ENCODE data around the gene RESF1. TPM values are rescaled to one million over a fixed set of nuclear protein-coding genes. Genes with fewer than 3 reads are reported as not detected.
A peak's percentile ranks its signal among the peaks of the same experiment; 100 is the strongest.

RESF1 gene
- polyA plus RNA-seq, 4 donors: 34.6 to 134 (median 89.5) TPM

DNA sequence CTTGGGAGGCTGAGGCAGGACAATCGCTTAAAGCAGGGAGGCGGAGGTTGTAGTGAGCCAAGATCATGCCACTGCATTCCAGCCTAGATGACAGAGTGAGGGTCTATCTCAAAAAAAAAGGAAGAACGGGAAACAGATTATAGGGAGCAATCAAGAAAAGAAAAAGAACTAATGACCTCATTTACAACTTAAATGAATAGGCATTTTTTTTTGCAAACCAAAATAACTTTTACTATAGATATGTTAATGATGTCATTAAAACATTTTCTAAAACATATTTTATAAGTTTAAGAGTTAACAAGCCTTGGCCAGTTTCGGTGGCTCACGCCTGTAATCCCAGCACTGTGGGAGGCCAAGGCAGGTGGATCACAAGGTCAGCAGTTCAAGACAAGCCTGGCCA lies 6.8 kb upstream of the RESF1 start:
- H3K27ac ChIP-seq (ENCODE audit: low read depth in 1 of 3, low read length in 2 of 3): no peak overlapping the region
- no peak overlapping the region for H3K4me3 ChIP-seq (ENCODE audit: low read depth in 1 of 3, low read length in 3 of 3)
- H3K4me1 ChIP-seq (ENCODE audit: control insufficient read depth in 3 of 3, insufficient read depth in 2 of 3, low read depth in 1 of 3, low read length in 2 of 3): no peaks in the 10 kb centered on the region
- DNase-seq (no peak), FAIRE-seq (no peak)
- peaks cover 0 to 3% (median 0%) of the 10 kb centered on the region in 3 donors for H3K36me3 ChIP-seq (ENCODE audit: control insufficient read depth in 3 of 3, insufficient read depth in 2 of 3, low read depth in 1 of 3, low read length in 3 of 3)
- peaks cover 0 to 27% of the 10 kb centered on the region in 2 donors for H3K9me3 ChIP-seq (ENCODE audit: control insufficient read depth in 2 of 2, insufficient read depth in 1 of 2, low read depth in 1 of 2, low read length in 1 of 2)
- no peaks in the 10 kb centered on the region for H3K27me3 ChIP-seq (ENCODE audit: control insufficient read depth in 3 of 3, insufficient read depth in 3 of 3, low read length in 3 of 3)
- 97% methylated on average over 5 of the region's 5 CpGs for WGBS, 3 donors

DNA sequence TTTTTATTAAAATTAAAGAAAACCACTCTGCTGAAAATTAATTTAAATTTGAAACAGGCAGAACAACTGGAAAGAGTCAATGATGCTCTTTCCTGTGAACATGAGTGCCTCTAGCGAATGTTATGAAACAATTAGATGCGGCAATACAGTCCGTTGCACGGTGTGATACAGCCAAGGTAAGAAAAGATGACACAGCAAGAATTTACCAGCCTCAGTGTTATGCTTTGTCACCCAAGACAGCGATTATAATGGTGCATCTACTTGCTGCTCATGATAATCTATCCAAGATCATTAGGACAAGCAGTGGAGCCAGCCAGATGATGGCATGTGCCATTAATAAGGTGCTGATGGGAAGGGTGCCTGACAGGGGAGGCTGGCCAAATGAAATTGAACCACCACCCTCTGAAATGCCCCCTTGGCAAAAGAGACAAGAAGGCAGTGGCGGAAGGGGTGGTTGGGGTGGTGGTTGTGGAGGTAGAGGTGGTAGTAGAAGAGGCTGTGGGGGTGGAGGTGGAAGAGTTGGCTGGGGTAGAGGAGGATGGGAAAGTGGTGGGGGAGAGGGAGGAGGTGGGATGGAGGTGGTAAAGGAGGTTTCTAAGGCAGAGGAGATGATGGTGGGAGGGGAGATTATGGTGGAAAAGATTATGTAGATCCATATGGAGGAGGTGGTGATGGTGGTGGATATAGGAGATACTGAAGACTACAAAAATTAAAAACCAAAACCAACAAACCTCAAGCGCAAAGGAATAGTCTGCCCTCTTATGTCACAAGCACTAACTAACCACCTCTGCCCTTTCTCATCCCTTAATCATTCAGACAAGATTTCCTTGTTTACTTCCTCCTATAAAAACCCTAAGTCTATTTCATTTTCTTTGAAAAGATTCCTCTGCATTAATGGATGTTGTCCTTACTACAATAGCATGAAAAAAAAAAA lies 4.0 kb upstream of the RESF1 start:
- Histone ChIP-seq H3K4me3 (ENCODE audit: low read depth in 1 of 3, low read length in 3 of 3) (no peak overlapping the region), H3K4me1 (ENCODE audit: control insufficient read depth in 3 of 3, insufficient read depth in 2 of 3, low read depth in 1 of 3, low read length in 2 of 3) (no peaks in the 10 kb centered on the region), H3K27me3 (ENCODE audit: control insufficient read depth in 3 of 3, insufficient read depth in 3 of 3, low read length in 3 of 3) (no peaks in the 10 kb centered on the region), H3K27ac (ENCODE audit: low read depth in 1 of 3, low read length in 2 of 3) (no peak overlapping the region), H3K36me3 (ENCODE audit: control insufficient read depth in 3 of 3, insufficient read depth in 2 of 3, low read depth in 1 of 3, low read length in 3 of 3) (no peaks in the 10 kb centered on the region), H3K9me3 (ENCODE audit: control insufficient read depth in 2 of 2, insufficient read depth in 1 of 2, low read depth in 1 of 2, low read length in 1 of 2) (peaks cover 0 to 3% of the 10 kb centered on the region in 2 donors)
- FAIRE-seq (no peak), DNase-seq (no peak)
- 93 to 97% (median 96%) methylated on average over 7 of the region's 7 CpGs for WGBS, 3 donors

DNA sequence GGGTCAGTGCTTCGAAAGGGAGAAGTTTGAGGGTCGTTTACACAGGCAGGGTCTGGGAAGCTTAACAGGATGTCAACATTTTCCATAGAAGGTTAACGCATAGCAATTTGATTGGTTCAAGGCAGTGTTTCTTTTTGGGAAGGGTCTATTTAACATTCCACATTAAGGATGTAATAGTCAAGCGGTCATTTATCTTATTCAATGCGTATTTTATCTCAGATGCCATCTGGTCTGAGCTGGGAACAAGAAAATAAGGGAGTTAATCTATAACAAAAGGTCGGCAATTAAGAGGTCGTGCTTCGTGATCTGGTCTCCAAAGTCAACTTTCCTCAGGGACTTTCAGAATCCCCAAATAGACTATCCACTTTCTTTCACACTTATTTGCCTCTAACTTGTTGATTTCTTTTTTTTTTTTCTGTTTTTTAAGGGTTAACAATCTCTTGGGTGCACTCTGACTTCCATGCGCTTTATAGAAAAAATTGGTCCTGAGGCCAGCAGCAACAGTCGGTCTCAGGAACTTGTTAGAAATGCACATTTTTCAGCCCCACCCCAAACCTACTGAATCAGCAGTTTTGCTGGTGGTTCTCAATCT lies 550 bp upstream of the RESF1 start:
- Histone ChIP-seq H3K27me3 (ENCODE audit: control insufficient read depth in 3 of 3, insufficient read depth in 3 of 3, low read length in 3 of 3) (no peaks in the 10 kb centered on the region), H3K36me3 (ENCODE audit: control insufficient read depth in 3 of 3, insufficient read depth in 2 of 3, low read depth in 1 of 3, low read length in 3 of 3) (peaks cover 0 to 14% (median 7%) of the 10 kb centered on the region in 3 donors), H3K9me3 (ENCODE audit: control insufficient read depth in 2 of 2, insufficient read depth in 1 of 2, low read depth in 1 of 2, low read length in 1 of 2) (no peaks in the 10 kb centered on the region), H3K27ac (ENCODE audit: low read depth in 1 of 3, low read length in 2 of 3) (peak overlapping the region; percentile 59 to 94 (median 78)), H3K4me3 (ENCODE audit: low read depth in 1 of 3, low read length in 3 of 3) (peak overlapping the region; percentile 62 to 95 (median 69)), H3K4me1 (ENCODE audit: control insufficient read depth in 3 of 3, insufficient read depth in 2 of 3, low read depth in 1 of 3, low read length in 2 of 3) (peaks cover 0 to 5% (median 5%) of the 10 kb centered on the region in 3 donors)
- no peak for FAIRE-seq
- DNase-seq: no peak
- WGBS, 3 donors: 8 to 9% (median 9%) methylated on average over 10 of the region's 10 CpGs

DNA sequence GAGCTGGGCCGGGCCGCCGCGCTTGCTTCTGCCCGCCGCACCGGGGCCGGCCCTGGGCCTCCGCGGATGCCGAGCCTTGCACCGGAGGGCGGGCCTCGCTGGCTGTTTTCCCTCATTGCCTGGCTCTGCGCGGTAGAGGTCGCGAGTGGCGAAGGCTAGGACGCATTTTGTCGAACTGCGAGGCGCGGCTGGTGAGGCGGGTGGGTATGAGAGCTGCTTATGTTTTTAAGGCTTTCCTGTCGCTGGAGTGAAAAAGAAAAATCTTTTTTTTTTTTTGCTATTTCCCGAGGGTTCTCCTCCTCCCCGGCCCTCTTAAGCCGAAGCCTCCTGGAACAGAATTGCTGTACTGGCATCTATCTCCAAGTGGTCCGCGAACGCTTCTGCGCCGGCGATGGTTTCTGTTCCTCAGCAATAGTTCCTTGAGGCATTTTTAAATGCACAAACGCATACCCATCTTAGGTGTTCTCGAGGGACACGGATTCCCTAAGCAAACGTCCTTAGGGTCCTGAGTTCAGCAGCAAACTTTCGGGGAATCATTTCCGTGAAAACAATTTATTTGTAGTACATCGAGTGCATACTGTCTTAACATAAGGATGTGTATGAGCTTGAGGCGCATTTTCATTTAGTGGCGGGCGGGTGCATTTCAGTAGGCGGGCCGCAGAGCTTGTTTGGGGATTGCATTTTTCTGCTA lies 631 bp downstream of the RESF1 start:
- Histone ChIP-seq H3K9me3 (ENCODE audit: control insufficient read depth in 2 of 2, insufficient read depth in 1 of 2, low read depth in 1 of 2, low read length in 1 of 2) (peaks cover 0 to 6% of the 10 kb centered on the region in 2 donors), H3K4me1 (ENCODE audit: control insufficient read depth in 3 of 3, insufficient read depth in 2 of 3, low read depth in 1 of 3, low read length in 2 of 3) (peaks cover 2 to 5% (median 5%) of the 10 kb centered on the region in 3 donors), H3K36me3 (ENCODE audit: control insufficient read depth in 3 of 3, insufficient read depth in 2 of 3, low read depth in 1 of 3, low read length in 3 of 3) (peaks cover 5 to 17% (median 10%) of the 10 kb centered on the region in 3 donors), H3K27me3 (ENCODE audit: control insufficient read depth in 3 of 3, insufficient read depth in 3 of 3, low read length in 3 of 3) (no peaks in the 10 kb centered on the region), H3K27ac (ENCODE audit: low read depth in 1 of 3, low read length in 2 of 3) (peak overlapping the region; percentile 78 to 94 (median 94)), H3K4me3 (ENCODE audit: low read depth in 1 of 3, low read length in 3 of 3) (peak overlapping the region; percentile 62 to 95 (median 69))
- FAIRE-seq: no peak
- WGBS, 3 donors: 0% methylated on average over 45 to 47 of the region's 47 CpGs
- DNase-seq: peak; percentile 71 to 85

DNA sequence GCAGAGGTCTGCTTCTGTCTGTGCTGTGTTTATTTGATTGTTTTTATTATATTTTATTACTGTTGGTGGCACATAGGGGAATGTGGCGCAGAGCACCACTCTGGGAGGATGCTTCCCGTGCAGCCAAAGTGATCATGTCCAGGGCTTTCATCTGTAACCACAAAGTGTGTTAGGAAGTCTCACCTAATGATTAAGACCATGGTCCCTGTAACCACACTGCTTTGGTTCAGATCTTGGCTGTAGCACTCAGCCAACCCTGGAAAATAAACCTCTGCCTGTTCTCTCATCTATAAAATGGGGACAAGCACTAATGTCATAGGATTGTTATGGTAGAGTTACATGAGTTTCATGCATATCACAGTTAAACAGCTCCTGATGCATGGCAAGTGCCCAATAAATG lies 1.9 kb downstream of the RESF1 start:
- no peak for FAIRE-seq
- DNase-seq: no peak
- Histone ChIP-seq H3K27ac (ENCODE audit: low read depth in 1 of 3, low read length in 2 of 3) (peak overlapping the region; percentile 40 to 78 (median 56)), H3K4me3 (ENCODE audit: low read depth in 1 of 3, low read length in 3 of 3) (peak overlapping the region; percentile 62 to 95 (median 69)), H3K36me3 (ENCODE audit: control insufficient read depth in 3 of 3, insufficient read depth in 2 of 3, low read depth in 1 of 3, low read length in 3 of 3) (peaks cover 7 to 28% (median 10%) of the 10 kb centered on the region in 3 donors), H3K9me3 (ENCODE audit: control insufficient read depth in 2 of 2, insufficient read depth in 1 of 2, low read depth in 1 of 2, low read length in 1 of 2) (peaks cover 0 to 9% of the 10 kb centered on the region in 2 donors), H3K27me3 (ENCODE audit: control insufficient read depth in 3 of 3, insufficient read depth in 3 of 3, low read length in 3 of 3) (no peaks in the 10 kb centered on the region), H3K4me1 (ENCODE audit: control insufficient read depth in 3 of 3, insufficient read depth in 2 of 3, low read depth in 1 of 3, low read length in 2 of 3) (peaks cover 2 to 6% (median 5%) of the 10 kb centered on the region in 3 donors)
- 40 to 49% (median 42%) methylated on average over 2 of the region's 2 CpGs for WGBS, 3 donors

DNA sequence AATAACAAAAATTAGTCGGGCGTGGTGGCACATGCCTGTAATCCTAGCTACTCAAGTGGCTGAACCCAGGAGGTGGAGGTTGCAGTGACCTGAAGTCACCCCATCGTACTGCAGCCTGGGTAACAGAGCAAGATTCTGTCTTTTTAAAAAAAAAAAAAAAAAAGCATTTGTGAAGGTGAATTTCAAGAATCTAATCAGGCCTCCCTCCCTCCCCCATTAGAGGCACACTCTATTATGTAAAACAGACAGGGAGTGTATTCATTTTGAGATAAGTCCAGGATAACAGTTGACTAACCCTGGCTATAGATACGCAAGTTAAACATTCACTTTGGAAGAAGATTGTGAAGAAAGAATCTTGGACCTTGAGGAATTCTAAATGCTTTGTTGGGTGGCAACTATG lies 2.9 kb downstream of the RESF1 start:
- H3K27me3 ChIP-seq (ENCODE audit: control insufficient read depth in 3 of 3, insufficient read depth in 3 of 3, low read length in 3 of 3): no peaks in the 10 kb centered on the region
- H3K4me3 ChIP-seq (ENCODE audit: low read depth in 1 of 3, low read length in 3 of 3): peak overlapping the region in 1 of 3 donors; percentile 95
- H3K36me3 ChIP-seq (ENCODE audit: control insufficient read depth in 3 of 3, insufficient read depth in 2 of 3, low read depth in 1 of 3, low read length in 3 of 3): peaks cover 7 to 29% (median 10%) of the 10 kb centered on the region in 3 donors
- FAIRE-seq (no peak), DNase-seq (peak; percentile 79 to 84)
- peaks cover 0 to 9% of the 10 kb centered on the region in 2 donors for H3K9me3 ChIP-seq (ENCODE audit: control insufficient read depth in 2 of 2, insufficient read depth in 1 of 2, low read depth in 1 of 2, low read length in 1 of 2)
- peaks cover 2 to 12% (median 7%) of the 10 kb centered on the region in 3 donors for H3K4me1 ChIP-seq (ENCODE audit: control insufficient read depth in 3 of 3, insufficient read depth in 2 of 3, low read depth in 1 of 3, low read length in 2 of 3)
- 11 to 61% (median 20%) methylated on average over 4 of the region's 4 CpGs for WGBS, 3 donors
- H3K27ac ChIP-seq (ENCODE audit: low read depth in 1 of 3, low read length in 2 of 3): peak overlapping the region in 2 of 3 donors; percentile 15 to 56

DNA sequence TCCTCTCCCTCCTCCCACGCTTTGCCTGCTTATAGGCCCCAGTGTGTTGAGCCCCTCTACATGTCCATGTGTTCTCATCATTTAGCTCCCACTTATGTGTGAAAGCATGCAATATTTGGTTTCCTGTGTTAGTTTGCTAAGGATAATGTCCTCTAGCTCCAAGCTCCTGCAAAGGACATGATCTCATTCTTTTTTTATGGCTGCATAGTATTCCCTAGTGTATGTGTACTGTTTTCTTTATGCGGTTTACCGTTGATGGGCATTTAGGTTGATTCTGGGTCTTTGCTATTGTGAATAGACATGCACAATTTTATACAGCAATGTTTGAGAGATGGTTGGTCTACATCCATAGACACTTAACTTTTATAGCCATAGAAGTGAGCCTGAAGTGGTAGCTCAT lies 5.1 kb downstream of the RESF1 start:
- 94 to 100% (median 98%) methylated on average over 3 of the region's 3 CpGs for WGBS, 3 donors
- no peak for FAIRE-seq
- Histone ChIP-seq H3K9me3 (ENCODE audit: control insufficient read depth in 2 of 2, insufficient read depth in 1 of 2, low read depth in 1 of 2, low read length in 1 of 2) (peaks cover 0 to 18% of the 10 kb centered on the region in 2 donors), H3K4me1 (ENCODE audit: control insufficient read depth in 3 of 3, insufficient read depth in 2 of 3, low read depth in 1 of 3, low read length in 2 of 3) (peaks cover 2 to 12% (median 7%) of the 10 kb centered on the region in 3 donors), H3K27me3 (ENCODE audit: control insufficient read depth in 3 of 3, insufficient read depth in 3 of 3, low read length in 3 of 3) (no peaks in the 10 kb centered on the region), H3K27ac (ENCODE audit: low read depth in 1 of 3, low read length in 2 of 3) (no peak overlapping the region), H3K36me3 (ENCODE audit: control insufficient read depth in 3 of 3, insufficient read depth in 2 of 3, low read depth in 1 of 3, low read length in 3 of 3) (peaks cover 10 to 35% (median 10%) of the 10 kb centered on the region in 3 donors), H3K4me3 (ENCODE audit: low read depth in 1 of 3, low read length in 3 of 3) (peak overlapping the region in 1 of 3 donors; percentile 1)
- DNase-seq: no peak

DNA sequence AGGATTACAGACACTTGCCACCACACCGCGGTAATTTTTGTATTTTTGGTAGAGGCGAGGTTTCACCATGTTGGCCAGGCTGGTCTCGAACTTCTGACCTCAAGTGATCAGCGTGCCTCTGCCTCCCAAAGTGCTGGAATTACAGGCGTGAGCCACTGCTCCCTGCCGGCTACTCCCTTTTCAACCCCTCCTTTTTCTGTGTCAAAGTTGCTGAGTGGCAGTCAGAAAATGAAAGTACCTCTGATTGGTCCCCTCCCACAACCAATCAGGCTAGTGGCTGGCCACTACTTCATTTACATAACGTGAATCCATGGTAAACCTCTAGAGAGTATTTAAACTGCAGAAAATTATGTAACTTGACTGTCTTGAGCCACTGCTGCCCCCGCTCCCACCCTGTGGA lies 5.9 kb downstream of the RESF1 start:
- DNase-seq: no peak
- no peak for FAIRE-seq
- Histone ChIP-seq H3K27me3 (ENCODE audit: control insufficient read depth in 3 of 3, insufficient read depth in 3 of 3, low read length in 3 of 3) (no peaks in the 10 kb centered on the region), H3K36me3 (ENCODE audit: control insufficient read depth in 3 of 3, insufficient read depth in 2 of 3, low read depth in 1 of 3, low read length in 3 of 3) (peaks cover 10 to 40% (median 10%) of the 10 kb centered on the region in 3 donors), H3K27ac (ENCODE audit: low read depth in 1 of 3, low read length in 2 of 3) (no peak overlapping the region), H3K4me3 (ENCODE audit: low read depth in 1 of 3, low read length in 3 of 3) (no peak overlapping the region), H3K4me1 (ENCODE audit: control insufficient read depth in 3 of 3, insufficient read depth in 2 of 3, low read depth in 1 of 3, low read length in 2 of 3) (peaks cover 2 to 12% (median 7%) of the 10 kb centered on the region in 3 donors), H3K9me3 (ENCODE audit: control insufficient read depth in 2 of 2, insufficient read depth in 1 of 2, low read depth in 1 of 2, low read length in 1 of 2) (peaks cover 0 to 22% of the 10 kb centered on the region in 2 donors)
- 88 to 96% (median 91%) methylated on average over 9 of the region's 9 CpGs for WGBS, 3 donors
